ENCODE measurements around the gene CD300H.

GRCh38 chr17:74558882-74559519 is 8.3 kb downstream of the CD300H start:
- no peak for TF ChIP-seq CREB5 (CRISPR knock-in tag; IDR thresholded peaks at IDR 0.05; ENCODE audit: low read depth)
- TF ChIP-seq ZFP30 (CRISPR knock-in tag; IDR thresholded peaks at IDR 0.05) = no peak
- TF ChIP-seq TOX (CRISPR knock-in tag; IDR thresholded peaks at IDR 0.05; ENCODE audit: borderline replicate concordance) = no peak
- TF ChIP-seq SNAI2 (CRISPR knock-in tag; IDR thresholded peaks at IDR 0.05) = no peak
- no peak for TF ChIP-seq ZFP3 (CRISPR knock-in tag; IDR thresholded peaks at IDR 0.05)
